ENCODE measurements around the gene GGNBP2.
"Not testable (repeated sequence)": the region's sequence is repeated elsewhere in the genome, so short reads cannot be mapped to it uniquely, and the experiment has no call there.

GGNBP2 gene

DNA sequence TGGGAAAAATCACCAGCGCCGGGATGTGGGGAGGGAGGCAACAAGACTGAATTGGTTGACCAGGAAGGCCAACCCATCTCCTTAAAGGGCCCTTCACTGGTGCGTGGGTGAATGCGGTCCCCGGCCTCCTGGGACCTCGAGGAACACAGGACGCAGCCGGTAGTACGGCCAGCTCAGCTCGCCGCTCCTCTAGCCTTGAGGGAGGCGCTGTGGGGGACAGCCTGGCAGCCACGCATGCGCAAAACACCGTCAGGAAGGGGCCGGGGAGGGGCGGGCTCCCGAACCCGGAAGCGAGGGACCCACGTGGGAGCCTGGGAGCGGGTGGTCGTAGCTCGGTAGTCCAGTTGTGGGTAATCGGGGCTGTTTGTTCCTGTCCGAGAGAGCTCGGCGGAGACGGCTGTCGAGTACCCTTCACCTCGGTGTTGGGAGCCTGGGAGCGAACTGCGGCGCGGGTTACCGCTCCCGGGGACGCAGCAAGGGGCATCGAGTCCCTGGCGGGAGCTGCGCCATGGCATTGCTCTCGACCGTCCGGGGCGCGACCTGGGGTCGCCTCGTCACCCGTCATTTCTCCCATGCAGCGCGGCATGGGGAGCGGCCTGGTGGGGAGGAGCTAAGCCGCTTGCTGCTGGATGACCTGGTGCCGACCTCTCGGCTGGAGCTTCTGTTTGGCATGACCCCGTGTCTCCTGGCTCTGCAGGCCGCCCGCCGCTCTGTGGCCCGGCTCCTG lies 56.7 kb downstream of the GGNBP2 start, which contains the start of gene MRM1:
MRM1 (plus strand) TSS at position 281 of the 727 bp plus-strand sequence; CDS start at position 509, 228 bp downstream.
- peak; percentile 93 for DNase-seq (ENCODE audit: low spot score)
- ChIA-PET CTCF (interaction anchor here (0.6 to 3.0 kb wide), 7 partner anchors 25 to 789 kb away, joined by 3 to 15 read pairs (median 5); no protein-coding TSS in a partner anchor), POLR2A (ENCODE audit: low non-redundant PET) (interaction anchor here (0.6 to 1.3 kb wide), 2 partner anchors 67 to 581 kb away, joined by 5 to 9 read pairs; no protein-coding TSS in a partner anchor)
- H3K27ac ChIP-seq: peak within 1 kb of the TSS; percentile 82
- TF ChIP-seq, protein P1, sequence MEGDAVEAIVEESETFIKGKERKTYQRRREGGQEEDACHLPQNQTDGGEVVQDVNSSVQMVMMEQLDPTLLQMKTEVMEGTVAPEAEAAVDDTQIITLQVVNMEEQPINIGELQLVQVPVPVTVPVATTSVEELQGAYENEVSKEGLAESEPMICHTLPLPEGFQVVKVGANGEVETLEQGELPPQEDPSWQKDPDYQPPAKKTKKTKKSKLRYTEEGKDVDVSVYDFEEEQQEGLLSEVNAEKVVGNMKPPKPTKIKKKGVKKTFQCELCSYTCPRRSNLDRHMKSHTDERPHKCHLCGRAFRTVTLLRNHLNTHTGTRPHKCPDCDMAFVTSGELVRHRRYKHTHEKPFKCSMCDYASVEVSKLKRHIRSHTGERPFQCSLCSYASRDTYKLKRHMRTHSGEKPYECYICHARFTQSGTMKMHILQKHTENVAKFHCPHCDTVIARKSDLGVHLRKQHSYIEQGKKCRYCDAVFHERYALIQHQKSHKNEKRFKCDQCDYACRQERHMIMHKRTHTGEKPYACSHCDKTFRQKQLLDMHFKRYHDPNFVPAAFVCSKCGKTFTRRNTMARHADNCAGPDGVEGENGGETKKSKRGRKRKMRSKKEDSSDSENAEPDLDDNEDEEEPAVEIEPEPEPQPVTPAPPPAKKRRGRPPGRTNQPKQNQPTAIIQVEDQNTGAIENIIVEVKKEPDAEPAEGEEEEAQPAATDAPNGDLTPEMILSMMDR (conservative IDR thresholded peaks at IDR 0.05; ENCODE audit: low read depth): no peak

DNA sequence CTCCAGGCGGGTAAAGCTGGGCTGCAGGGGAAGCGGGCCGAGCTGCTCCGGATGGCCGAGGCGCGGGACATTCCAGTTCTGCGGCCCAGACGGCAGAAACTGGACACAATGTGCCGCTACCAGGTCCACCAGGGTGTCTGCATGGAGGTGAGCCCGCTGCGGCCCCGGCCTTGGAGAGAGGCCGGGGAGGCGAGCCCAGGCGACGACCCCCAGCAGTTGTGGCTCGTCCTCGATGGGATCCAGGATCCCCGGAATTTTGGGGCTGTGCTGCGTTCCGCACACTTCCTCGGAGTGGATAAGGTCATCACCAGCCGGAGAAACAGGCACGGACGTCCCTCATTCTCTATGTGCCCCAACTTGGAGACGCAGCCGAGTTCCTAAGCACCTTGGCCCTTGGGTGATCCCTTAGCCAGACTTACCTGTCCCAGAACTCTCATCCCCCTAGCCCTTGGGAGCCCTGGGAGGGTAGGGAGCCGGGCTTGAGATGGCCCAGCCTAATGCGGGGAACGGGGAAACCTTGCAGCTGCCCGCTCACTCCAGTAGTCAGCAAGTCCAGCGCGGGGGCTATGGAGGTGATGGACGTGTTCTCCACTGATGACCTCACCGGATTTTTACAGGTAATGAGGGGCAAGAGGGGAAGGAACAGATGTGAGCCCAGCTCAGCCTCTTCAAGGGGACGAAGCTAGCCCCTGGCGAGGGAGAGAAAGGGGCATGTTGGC lies 57.5 kb downstream of the GGNBP2 start:
- ChIA-PET POLR2A (ENCODE audit: low non-redundant PET) (interaction anchor here (1.3 kb wide), 1 partner anchor 68 kb away, joined by 5 read pairs; no protein-coding TSS in a partner anchor), CTCF (interaction anchor here (0.5 to 3.0 kb wide), 16 partner anchors 10 to 828 kb away, joined by 3 to 15 read pairs (median 4); partner anchors contain the start of gene DHRS11)
- peak overlapping the region; percentile 82 for H3K27ac ChIP-seq
- TF ChIP-seq, protein P1 (conservative IDR thresholded peaks at IDR 0.05; ENCODE audit: low read depth): no peak
- no peak for DNase-seq (ENCODE audit: low spot score)

DNA sequence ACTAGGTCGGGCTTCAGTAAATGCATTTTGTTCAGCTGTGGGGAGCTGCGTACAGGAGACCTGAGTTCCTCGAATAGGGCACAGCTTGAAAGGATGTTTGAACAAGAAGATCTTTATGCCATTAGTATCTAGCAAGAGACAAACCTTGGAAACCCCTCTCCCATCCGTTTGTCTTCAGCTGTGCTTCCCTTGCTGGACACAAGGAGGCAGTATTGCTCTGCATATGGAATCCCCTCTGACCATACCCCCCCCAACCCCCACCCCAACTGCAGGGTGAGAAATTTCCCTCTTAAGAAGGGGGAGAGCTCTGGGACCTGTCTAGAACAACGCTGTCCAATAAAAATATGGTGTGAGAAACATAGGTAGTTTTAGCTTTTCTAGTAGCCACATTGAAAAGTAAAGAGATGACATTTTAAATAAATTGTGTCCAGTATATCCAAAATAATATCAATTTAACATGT lies 58.2 kb downstream of the GGNBP2 start:
- peak; percentile 70 for DNase-seq (ENCODE audit: low spot score)
- H3K27ac ChIP-seq: peak overlapping the region; percentile 82
- TF ChIP-seq, protein P1 (conservative IDR thresholded peaks at IDR 0.05; ENCODE audit: low read depth): peak; percentile 83
- ChIA-PET CTCF (interaction anchor here (0.5 to 3.0 kb wide), 17 partner anchors 10 to 827 kb away, joined by 3 to 15 read pairs (median 4); partner anchors contain the start of gene DHRS11), POLR2A (ENCODE audit: low non-redundant PET) (interaction anchor here (0.6 kb wide), 1 partner anchor 827 kb away, joined by 3 read pairs; no protein-coding TSS in a partner anchor)

DNA sequence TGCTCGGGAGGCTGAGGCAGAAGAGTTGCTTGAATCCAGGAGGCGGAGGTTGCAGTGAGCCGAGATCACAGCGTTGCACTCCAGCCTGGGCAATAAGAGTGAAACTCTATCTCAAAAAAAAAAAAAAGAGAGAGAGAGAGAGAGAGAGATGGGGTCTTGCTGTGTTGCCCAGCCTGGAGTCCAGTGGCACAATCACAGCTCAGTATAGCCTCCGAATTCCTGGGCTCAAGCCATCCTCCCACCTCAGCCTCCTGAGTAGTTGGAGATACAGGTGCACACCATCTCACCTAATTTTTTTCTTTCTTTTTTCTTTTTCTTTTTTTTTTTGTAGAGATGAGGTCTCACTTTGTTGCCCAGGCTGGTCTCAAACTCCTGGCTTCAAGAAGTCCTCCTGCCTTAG lies 60.3 kb downstream of the GGNBP2 start:
- CTCF ChIA-PET; DNase-seq (ENCODE audit: low spot score); POLR2A ChIA-PET (ENCODE audit: low non-redundant PET): not testable (repeated sequence)

DNA sequence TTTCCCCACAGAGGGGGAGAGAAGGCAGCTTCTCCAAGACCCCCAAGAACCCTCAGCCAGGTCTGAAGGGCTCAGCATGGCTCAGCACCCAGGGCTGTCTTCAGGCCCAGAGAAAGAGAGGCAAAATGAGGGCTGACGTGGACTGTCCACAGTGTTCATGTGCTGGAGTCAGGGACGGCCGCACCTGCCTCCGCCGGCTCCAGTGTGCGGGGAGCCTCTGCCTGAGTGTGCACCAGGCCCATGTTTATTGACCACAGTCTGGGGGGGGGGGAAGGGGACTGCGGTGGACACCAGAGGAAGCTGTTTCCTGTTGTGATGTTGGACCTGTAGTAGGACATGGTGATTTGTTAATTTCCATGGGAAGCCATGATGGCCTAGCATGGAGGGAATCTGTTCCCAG lies 63.6 kb downstream of the GGNBP2 start:
- no peak for DNase-seq (ENCODE audit: low spot score)
- POLR2A ChIA-PET (ENCODE audit: low non-redundant PET): interaction anchor here (0.7 kb wide), 1 partner anchor 614 kb away, joined by 5 read pairs; no protein-coding TSS in a partner anchor
- CTCF ChIA-PET: interaction anchor here (0.6 kb wide), 1 partner anchor 959 kb away, joined by 3 read pairs; no protein-coding TSS in a partner anchor
- peak overlapping the region; percentile 82 for H3K27ac ChIP-seq
- TF ChIP-seq, protein P1 (conservative IDR thresholded peaks at IDR 0.05; ENCODE audit: low read depth): no peak

More for the DNA sequence above, 60.3 kb downstream of the GGNBP2 start:
- H3K27ac ChIP-seq: not testable (repeated sequence)

DNA sequence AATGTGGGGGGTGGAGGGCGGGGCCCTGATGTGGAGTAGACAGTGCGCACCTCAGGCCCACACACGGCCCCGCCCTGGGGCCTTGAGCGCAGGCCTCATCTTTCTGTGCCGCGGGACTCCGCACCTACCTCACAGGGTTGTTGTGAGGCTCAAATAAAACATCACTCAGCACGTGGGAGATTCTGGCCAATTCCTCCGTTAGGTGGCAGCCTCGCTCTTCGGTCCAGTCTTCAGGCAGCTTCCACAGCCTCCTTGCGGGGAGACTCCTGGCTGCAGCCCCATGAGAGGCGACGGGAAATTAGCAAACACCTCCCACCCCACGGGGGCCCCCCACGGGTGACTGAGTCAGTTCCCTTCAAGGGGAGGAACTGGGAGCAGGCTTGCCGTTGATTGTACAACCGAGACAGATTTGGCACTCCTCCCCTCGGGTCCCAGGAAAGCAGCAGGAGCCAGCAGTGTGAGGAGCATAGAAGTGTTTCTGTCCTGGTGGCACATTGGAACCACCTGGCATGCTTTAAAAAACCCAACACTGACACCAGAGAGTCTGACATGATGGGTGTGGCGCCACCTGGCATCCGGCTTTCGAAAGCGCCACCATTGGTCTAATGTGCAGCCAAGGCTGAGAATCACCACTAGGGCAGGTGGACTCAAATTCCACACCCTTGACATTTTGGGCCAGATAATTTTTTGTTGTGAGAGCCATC lies 64.2 kb downstream of the GGNBP2 start:
- peak; percentile 54 for DNase-seq (ENCODE audit: low spot score)
- TF ChIP-seq, protein P1 (conservative IDR thresholded peaks at IDR 0.05; ENCODE audit: low read depth): peak; percentile 52
- ChIA-PET POLR2A (ENCODE audit: low non-redundant PET) (interaction anchor here (0.7 kb wide), 1 partner anchor 614 kb away, joined by 5 read pairs; no protein-coding TSS in a partner anchor), CTCF (interaction anchor here (0.6 kb wide), 2 partner anchors 13 to 17 kb away, joined by 3 to 4 read pairs; no protein-coding TSS in a partner anchor)
- H3K27ac ChIP-seq: peak overlapping the region; percentile 82
